Testis (tissue), 2 donors: ENCODE data around the gene CAMK2D.

ENCODE experiments used
- POLR2A ChIP-seq: fragments of 450-650 bp; IDR thresholded peaks from one replicate; pipeline ENCODE4 v1.6.1; 2017; ENCODE audit warnings: antibody characterized with exemption, mild to moderate bottlenecking, moderate library complexity
- TF ChIP-seq, protein P1 (sequence below), 3 experiments: fragments of 450-650 bp in 2 of 3; fragments of 200-600 bp in 1 of 3; sonication (generic) in 1 of 3; IDR thresholded peaks; one replicate each; pipeline ENCODE4 v1.5.1; 2016 to 2019; ENCODE audit warnings: antibody characterized with exemption in 3 of 3, mild to moderate bottlenecking in 2 of 3, moderate library complexity in 1 of 3

GRCh38 chr4:113763029-113763285, 1.4 kb upstream of the CAMK2D start:
- TF ChIP-seq, protein P1, sequence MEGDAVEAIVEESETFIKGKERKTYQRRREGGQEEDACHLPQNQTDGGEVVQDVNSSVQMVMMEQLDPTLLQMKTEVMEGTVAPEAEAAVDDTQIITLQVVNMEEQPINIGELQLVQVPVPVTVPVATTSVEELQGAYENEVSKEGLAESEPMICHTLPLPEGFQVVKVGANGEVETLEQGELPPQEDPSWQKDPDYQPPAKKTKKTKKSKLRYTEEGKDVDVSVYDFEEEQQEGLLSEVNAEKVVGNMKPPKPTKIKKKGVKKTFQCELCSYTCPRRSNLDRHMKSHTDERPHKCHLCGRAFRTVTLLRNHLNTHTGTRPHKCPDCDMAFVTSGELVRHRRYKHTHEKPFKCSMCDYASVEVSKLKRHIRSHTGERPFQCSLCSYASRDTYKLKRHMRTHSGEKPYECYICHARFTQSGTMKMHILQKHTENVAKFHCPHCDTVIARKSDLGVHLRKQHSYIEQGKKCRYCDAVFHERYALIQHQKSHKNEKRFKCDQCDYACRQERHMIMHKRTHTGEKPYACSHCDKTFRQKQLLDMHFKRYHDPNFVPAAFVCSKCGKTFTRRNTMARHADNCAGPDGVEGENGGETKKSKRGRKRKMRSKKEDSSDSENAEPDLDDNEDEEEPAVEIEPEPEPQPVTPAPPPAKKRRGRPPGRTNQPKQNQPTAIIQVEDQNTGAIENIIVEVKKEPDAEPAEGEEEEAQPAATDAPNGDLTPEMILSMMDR (IDR thresholded peaks at IDR 0.05): peak in 1 of 3 experiments; percentile 7
- no peak for TF ChIP-seq POLR2A
